Urinary bladder (tissue), 4 donors: ENCODE results near the gene PDIA2. TPM values are rescaled to one million over a fixed set of nuclear protein-coding genes. Genes with fewer than 3 reads are reported as not detected.

Source experiments
- DNase-seq: peaks from one replicate; pipeline ENCODE4 v3.0.0-alpha.2; 2015; ENCODE audit errors: extremely low spot score
- H3K27ac ChIP-seq: one replicate; pipeline ENCODE4 v1.5.1; 2013; ENCODE audit warnings: low read depth, mild to moderate bottlenecking, moderate library complexity
- H3K36me3 ChIP-seq: one replicate; pipeline ENCODE4 v1.6.1; 2013; ENCODE audit warnings: mild to moderate bottlenecking, moderate library complexity; ENCODE audit not compliant: insufficient read depth
- H3K4me1 ChIP-seq: one replicate; pipeline ENCODE4 v1.6.1; 2013; ENCODE audit warnings: mild to moderate bottlenecking, moderate library complexity; ENCODE audit not compliant: insufficient read depth
- H3K4me3 ChIP-seq: one replicate; pipeline ENCODE4 v1.5.1; 2013; ENCODE audit warnings: low read depth, low read length
- WGBS: extraction: QIAGEN DNeasy Blood & Tissue Kit; methylation state at CpG from one replicate; pipeline ENCODE4 v1.1.7; 2013; 5-methylcytosine and 5-hydroxymethylcytosine counted together
- polyA plus RNA-seq: library from polyadenylated mRNA; stranded (reverse); fragments of 200-250 nt; gene quantifications from one replicate; pipeline ENCODE4 v1.2.3, GENCODE V29; 2013
- total RNA-seq: library from RNA; depleted of rRNA; stranded (reverse); fragments of >200 nt; gene quantifications from one replicate; pipeline ENCODE4 v1.2.3, GENCODE V29; 2014
- donor health status: healthy with polysubstance abuse.
- donor health status: healthy.

The PDIA2 gene
- total and polyA plus RNA-seq, 2 donors = 0.19 to 1.1 TPM

DNA sequence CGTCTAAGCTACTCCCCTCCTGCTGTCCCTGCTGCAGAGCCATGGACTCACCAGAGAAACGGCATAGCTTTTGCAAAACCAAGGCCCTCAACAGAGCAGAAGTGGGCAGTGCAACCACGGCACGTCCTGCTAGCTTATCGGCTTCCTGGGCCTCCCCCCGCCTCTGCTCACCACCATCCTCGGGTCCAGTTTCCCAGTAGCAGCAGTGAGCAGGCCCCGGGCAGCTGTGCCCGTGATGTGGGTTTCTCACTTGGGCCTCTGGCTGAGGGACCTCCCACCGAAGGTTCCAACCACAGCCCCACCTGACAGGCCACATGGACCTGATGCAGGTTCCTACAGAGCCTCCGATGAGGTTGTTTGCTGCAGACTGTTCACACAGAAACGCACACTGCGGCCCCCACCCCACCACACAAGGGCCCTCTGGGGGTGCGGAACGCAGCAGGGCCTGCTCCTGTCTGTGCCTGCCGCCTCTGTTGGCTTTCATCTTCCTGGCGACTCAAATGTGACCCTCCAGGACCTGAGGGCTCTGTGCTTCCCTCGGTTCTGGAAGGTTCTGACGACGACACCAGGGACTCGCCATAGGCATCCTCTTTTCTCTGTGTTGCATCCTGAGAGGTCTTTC lies 24.8 kb downstream of the PDIA2 start:
- Histone ChIP-seq H3K27ac (no peak overlapping the region), H3K36me3 (no peaks in the 10 kb centered on the region), H3K4me3 (no peak overlapping the region), H3K4me1 (no peaks in the 10 kb centered on the region)
- 88% methylated on average over 21 of the region's 21 CpGs for WGBS
- no peak for DNase-seq

DNA sequence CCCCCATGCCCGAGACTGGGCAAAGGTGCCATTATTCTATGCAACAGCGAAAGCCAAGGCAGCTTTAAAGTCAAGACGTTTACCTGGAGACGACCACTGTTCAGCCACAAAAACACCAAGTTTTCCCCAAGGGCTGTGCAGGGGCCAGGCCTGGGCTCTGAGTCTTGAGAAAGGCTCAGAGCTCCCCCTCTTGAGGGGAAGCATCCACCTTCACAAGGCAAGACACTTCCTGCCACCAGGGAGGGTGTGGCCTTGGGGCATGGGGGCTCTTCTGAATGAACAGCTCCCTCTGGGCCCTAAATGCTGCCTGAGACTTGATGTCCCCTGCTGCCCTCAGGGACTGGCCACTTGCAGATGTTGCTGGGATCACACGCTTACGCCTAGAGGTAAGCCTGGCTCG lies 26.5 kb downstream of the PDIA2 start:
- Histone ChIP-seq H3K4me1 (no peaks in the 10 kb centered on the region), H3K36me3 (no peaks in the 10 kb centered on the region), H3K27ac (no peak overlapping the region), H3K4me3 (no peak overlapping the region)
- WGBS = 77% methylated on average over 7 of the region's 7 CpGs
- no peak for DNase-seq

DNA sequence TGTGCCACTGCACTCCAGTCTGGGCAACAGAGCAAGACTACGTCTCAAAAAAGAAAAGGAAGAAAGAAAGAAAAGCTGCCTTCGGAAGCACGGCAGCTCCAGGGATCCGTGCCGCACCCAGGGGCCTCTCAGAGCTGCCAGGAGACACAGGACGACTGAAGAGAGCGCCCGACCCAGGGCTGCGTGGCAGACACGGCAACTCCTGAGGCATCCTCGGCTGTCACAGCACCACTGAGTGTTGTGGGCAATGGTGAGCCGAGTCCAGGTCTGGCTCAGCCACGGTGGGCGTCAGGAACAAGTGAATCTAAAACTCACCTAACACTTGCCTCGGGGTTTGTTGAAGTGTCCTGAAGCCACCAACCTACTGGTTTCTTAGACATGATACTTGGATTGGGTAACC lies 28.8 kb downstream of the PDIA2 start:
- no peak for DNase-seq
- no peaks in the 10 kb centered on the region for H3K36me3 ChIP-seq

DNA sequence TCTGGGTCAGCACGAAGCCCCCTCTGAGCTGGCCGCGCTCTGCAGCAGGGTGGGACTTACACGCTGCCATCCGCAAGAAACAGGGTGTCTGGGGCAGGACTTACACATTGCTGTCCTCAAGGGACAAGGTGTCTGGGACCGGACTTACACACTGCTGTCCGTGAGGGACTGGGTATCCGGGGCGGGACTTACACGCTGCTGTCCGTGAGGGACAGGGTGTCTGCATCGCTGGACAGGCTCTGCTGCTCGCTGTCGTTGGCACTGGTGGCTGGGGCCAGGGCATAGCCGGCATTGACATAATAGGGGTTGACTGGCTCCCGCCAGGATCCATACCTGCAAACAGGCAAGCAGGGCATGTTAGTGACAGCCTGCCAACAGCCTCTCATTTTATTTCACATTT lies 31.4 kb downstream of the PDIA2 start:
- WGBS = 92% methylated on average over 16 of the region's 16 CpGs

More for the DNA sequence above, 28.8 kb downstream of the PDIA2 start:
- WGBS = 97% methylated on average over 15 of the region's 15 CpGs
- Histone ChIP-seq H3K4me1 (no peaks in the 10 kb centered on the region), H3K27ac (no peak overlapping the region), H3K4me3 (no peak overlapping the region)

DNA sequence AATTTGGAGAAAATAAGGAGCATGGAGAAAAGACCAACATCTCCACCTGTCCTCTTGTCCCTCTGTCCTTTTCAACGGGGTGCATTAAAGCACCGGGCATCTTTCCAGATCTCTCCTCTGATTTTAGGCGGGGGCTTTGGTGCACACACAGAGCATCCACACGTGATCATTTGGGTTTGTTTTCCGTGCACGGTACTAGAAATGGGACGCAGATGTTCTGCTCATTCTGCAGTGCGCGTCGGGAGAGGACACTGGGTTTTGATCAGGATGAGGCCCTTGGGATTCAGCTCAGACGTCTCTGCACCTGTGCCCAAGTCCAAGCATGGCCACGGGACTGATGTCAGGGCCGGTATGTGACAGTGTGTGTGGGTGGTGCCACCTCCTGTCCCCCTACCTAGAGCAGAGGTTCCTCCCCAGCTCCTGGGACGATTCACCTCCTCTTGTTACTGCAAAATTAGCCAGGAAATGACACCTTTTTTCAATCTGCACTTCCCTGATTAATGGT lies 31.9 kb downstream of the PDIA2 start:
- 79% methylated on average over 14 of the region's 14 CpGs for WGBS
- Histone ChIP-seq H3K4me1 (no peaks in the 10 kb centered on the region), H3K36me3 (no peaks in the 10 kb centered on the region), H3K4me3 (no peak overlapping the region), H3K27ac (no peak overlapping the region)
- no peak for DNase-seq

More for the DNA sequence above, 31.4 kb downstream of the PDIA2 start:
- DNase-seq = no peak
- Histone ChIP-seq H3K4me1 (no peaks in the 10 kb centered on the region), H3K4me3 (no peak overlapping the region), H3K36me3 (no peaks in the 10 kb centered on the region), H3K27ac (no peak overlapping the region)

DNA sequence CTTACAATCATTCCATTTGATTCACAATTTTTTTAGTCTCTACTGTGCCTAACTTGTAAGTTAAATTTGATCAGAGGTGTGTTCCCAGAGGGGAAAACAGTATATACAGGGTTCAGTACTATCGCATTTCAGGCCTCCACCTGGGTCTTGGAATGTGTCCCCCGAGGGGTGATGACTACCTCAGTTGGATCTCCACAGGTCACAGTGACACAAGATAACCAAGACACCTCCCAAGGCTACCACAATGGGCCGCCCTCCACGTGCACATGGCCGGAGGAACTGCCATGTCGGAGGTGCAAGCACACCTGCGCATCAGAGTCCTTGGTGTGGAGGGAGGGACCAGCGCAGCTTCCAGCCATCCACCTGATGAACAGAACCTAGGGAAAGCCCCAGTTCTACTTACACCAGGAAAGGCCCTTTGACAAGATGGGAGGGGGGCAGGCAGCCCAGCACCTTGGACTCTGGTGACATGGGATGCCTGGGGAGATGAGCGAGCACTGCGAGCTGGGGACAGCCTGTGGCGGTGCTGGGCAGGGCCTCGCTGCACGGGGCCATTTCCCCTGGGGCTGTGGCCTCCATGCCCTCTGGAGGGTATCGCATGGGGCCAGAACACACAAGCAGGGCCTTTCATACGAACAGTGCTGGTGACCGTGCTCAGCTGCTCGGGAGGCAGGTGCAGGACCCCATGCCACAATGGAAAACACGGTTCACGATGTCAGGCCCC lies 33.9 kb downstream of the PDIA2 start:
- no peak for DNase-seq
- 90% methylated on average over 19 of the region's 19 CpGs for WGBS
- H3K4me1 ChIP-seq = no peaks in the 10 kb centered on the region
- H3K36me3 ChIP-seq = no peaks in the 10 kb centered on the region
- H3K4me3 ChIP-seq = no peak overlapping the region
- H3K27ac ChIP-seq = no peak overlapping the region

DNA sequence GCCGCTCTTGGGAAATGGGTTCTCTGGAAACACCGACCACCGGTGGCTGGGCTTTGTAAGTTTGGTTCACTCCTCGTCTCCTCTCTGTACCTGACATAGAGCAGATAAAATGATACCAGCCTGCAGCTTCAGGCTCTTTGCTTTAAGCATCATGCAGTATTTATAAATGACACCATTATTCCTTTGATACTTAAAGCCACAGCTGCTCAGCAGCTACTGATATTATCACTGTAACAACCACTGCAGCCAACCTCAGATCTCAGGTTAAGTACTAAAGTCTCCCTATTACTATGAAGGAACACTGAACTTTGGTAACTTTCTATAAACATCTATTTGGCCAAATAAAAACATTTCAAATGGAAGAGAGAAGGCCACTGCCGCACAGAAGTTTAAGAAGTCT lies 34.6 kb downstream of the PDIA2 start:
- Histone ChIP-seq H3K36me3 (no peaks in the 10 kb centered on the region), H3K4me1 (no peaks in the 10 kb centered on the region), H3K27ac (no peak overlapping the region), H3K4me3 (no peak overlapping the region)
- DNase-seq = no peak
- 92% methylated on average over 5 of the region's 5 CpGs for WGBS

DNA sequence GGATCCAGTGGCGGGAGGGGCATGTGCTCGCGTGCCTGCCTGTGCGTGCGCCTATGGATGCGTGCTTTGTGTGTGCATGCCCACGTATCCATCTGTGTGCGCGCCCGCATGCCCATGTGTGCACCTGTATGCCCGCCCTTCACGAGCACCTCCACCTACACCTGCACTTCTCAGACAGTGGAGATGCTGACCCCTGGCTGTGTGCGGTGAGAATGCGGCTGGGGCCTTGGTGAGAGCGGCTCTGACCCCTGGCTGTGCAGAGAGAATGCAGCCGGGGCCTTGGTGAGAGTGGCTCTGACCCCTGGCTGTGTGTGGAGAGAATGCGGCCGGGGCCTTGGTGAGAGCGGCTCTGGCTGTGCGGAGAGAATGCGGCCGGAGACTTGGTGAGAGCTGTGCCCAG lies 35.7 kb downstream of the PDIA2 start:
- WGBS = 87% methylated on average over 22 of the region's 22 CpGs

DNA sequence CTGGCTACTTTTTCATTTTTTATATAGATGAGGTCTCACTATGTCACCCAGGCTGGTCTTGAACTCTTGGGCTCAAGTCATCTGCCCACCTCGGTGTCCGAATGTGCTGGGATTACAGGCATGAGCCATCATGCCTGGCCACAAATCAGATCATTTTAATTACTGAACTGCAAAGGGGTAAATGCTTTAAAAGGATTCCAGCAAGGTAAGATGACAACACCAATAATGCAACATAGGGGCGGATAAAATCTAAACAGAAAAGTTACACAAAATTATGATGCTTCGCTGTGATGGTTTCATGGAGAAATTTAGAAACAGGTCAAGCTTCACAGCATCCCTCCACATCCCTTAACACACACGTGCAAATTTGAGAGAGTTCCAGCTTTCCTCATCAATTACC lies 37.2 kb downstream of the PDIA2 start:
- Histone ChIP-seq H3K4me3 (no peak overlapping the region), H3K4me1 (no peaks in the 10 kb centered on the region), H3K36me3 (no peaks in the 10 kb centered on the region), H3K27ac (no peak overlapping the region)
- no peak for DNase-seq
- 94% methylated on average over 5 of the region's 5 CpGs for WGBS

More for the DNA sequence above, 35.7 kb downstream of the PDIA2 start:
- Histone ChIP-seq H3K36me3 (no peaks in the 10 kb centered on the region), H3K4me1 (no peaks in the 10 kb centered on the region), H3K27ac (no peak overlapping the region), H3K4me3 (no peak overlapping the region)
- no peak for DNase-seq

DNA sequence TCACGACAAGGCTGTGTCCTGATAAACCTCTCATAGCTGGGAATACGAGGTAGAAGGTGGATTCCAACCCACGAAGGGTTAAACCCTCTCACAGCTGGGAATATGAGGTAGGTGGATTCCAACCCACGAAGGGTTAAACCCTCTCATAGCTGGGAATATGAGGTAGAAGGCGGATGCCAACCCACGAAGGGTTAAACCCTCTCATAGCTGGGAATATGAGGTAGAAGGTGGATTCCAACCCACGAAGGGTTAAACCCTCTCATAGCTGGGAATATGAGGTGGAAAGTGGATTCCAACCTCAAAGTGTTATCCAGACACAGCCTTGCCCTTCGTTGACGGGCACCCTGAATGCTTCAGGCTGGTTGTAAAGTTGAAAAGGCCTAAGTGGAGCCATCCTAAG lies 38.6 kb downstream of the PDIA2 start:
- whole genome bisulfite sequencing = 65% methylated on average over 9 of the region's 9 CpGs
- DNase-seq = no peak

DNA sequence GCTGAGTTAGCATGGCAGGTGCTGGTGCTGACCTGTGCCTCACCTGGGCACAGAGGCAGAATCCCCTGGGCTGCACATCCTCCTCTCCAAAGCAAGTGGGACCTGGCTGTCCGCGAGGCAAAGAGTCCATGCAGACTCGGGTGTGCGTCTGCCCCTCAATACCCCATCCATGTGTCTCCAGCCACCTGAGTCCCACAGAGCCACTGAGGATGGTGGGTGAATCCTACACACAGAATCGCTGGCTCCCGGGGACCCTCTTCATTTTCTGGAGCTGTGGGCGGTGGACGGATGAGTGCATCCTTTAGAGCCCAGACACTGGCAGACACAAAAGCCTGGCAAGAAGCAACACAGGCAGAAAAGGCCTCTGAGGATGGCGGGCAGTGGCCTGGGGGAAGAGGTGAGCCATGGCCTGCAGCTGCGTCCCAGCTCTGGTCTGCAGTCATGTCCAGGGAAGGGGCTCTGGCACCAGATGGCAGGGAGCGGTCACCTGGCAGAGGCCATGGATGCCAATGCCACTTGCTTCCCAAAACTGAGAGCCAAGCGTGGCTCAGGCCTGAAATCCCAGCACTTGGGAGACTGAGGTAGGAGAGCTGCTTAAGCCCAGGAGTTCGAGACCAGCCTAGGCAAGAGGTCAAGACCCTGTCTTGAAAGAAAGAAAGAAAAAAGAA lies 39.6 kb downstream of the PDIA2 start:
- Histone ChIP-seq H3K4me3 (no peak overlapping the region), H3K36me3 (no peaks in the 10 kb centered on the region), H3K27ac (no peak overlapping the region), H3K4me1 (no peaks in the 10 kb centered on the region)
- no peak for DNase-seq
- 91% methylated on average over 13 of the region's 13 CpGs for WGBS

More for the DNA sequence above, 38.6 kb downstream of the PDIA2 start:
- Histone ChIP-seq H3K27ac (no peak overlapping the region), H3K4me3 (no peak overlapping the region), H3K4me1 (no peaks in the 10 kb centered on the region), H3K36me3 (no peaks in the 10 kb centered on the region)

DNA sequence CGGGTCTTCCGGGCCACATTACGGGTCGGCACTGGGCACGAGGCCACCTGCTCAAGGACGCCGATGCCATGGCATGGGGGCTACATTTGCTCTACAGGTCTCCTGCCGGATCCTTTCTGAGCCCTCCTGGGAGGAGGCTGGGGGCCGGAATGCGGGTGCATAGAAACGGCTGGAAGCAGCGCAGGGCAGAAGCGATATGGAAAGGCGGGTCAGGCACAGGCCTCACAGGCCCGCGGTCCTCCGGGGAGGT lies 41.2 kb downstream of the PDIA2 start:
- H3K4me3 ChIP-seq = no peak overlapping the region
- no peaks in the 10 kb centered on the region for H3K4me1 ChIP-seq
- DNase-seq = no peak
- H3K27ac ChIP-seq = no peak overlapping the region
- WGBS = 90% methylated on average over 17 of the region's 17 CpGs
- H3K36me3 ChIP-seq = no peaks in the 10 kb centered on the region

DNA sequence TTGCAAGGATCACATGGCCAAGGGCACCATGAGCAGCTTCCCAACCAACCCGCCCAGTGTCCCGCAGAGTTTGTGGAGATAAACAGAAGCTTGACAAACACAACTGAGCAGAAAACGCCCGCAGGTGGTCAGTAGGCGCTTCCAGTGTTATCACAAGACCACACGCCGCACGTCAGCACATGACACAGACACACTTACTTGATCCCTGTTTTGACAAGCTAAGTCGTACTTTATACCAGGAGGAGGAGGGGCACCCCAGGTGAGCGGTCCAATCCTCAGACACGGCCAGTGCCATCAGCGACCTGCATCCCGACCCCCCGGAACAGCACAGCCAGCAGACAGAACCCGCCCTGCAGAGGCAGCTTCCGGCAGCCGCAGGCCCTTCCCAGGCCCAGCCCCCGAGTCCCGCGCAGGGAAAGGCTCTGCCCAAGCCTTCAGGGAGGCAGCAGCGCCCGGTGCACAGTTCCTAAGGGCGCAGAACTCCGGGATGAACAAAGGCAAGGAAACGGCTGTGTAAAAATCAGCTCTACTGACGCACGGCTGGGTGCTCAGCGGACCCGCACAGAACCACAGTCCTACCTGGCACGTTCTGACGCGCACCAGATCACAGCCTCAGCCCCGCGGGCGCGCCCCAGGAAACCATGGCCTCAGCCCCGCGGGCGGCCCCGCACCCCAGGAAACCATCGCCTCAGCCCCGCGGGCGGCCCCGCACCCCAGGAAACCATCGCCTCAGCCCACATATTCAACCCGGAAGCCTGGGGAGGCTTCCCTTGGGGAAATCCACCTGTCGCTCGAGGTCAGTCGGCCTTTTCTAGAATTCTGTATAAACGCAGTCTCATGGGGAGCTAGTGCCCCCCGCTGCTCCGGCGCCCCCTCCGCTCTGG lies 41.7 kb downstream of the PDIA2 start:
- Histone ChIP-seq H3K36me3 (no peaks in the 10 kb centered on the region), H3K4me1 (no peaks in the 10 kb centered on the region), H3K4me3 (no peak overlapping the region), H3K27ac (no peak overlapping the region)
- no peak for DNase-seq
- WGBS = 64% methylated on average over 55 of the region's 55 CpGs
